Neutrophil (primary cell): ENCODE measurements around the gene SENP8.
"Not testable (repeated sequence)": the region's sequence is repeated elsewhere in the genome, so short reads cannot be mapped to it uniquely, and the experiment has no call there.

Source experiments
- H3K27ac ChIP-seq: fragments of 200-600 bp; sonication (generic); 2 replicates; pipeline ENCODE4 v1.5.1; 2016; ENCODE audit warnings: mild to moderate bottlenecking, moderate library complexity
- H3K27me3 ChIP-seq: fragments of 200-600 bp; sonication (generic); 2 replicates; pipeline ENCODE4 v1.6.0; 2016; ENCODE audit warnings: mild to moderate bottlenecking
- H3K36me3 ChIP-seq: fragments of 200-600 bp; sonication (generic); 2 replicates; pipeline ENCODE4 v1.5.1; 2017
- H3K4me1 ChIP-seq, 2 experiments: fragments of 200-600 bp in 1 of 2; sonication (generic) in 1 of 2; 1 replicate in 1 of 2; 2 replicates in 1 of 2; pipeline versions ENCODE4 v1.5.1 to v1.6.1; 2013 to 2016; ENCODE audit warnings: low read depth in 1 of 2, low read length in 1 of 2, mild to moderate bottlenecking in 1 of 2, moderate library complexity in 1 of 2; ENCODE audit not compliant: control insufficient read depth in 1 of 2, insufficient read depth in 1 of 2
- H3K4me3 ChIP-seq, 2 experiments: fragments of 200-600 bp in 1 of 2; sonication (generic) in 1 of 2; 1 replicate in 1 of 2; 2 replicates in 1 of 2; pipeline ENCODE4 v1.5.1; 2013 to 2016; ENCODE audit warnings: low read depth in 1 of 2, low read length in 1 of 2, mild to moderate bottlenecking in 1 of 2, moderate library complexity in 1 of 2
- H3K9me3 ChIP-seq: fragments of 200-600 bp; sonication (generic); 2 replicates; pipeline ENCODE4 v1.5.1; 2016
- TF ChIP-seq, protein P1 (sequence below): fragments of 200-600 bp; sonication (generic); IDR thresholded peaks from 2 replicates; pipeline ENCODE4 v1.5.1; 2016; ENCODE audit warnings: antibody characterized with exemption

The SENP8 gene

DNA sequence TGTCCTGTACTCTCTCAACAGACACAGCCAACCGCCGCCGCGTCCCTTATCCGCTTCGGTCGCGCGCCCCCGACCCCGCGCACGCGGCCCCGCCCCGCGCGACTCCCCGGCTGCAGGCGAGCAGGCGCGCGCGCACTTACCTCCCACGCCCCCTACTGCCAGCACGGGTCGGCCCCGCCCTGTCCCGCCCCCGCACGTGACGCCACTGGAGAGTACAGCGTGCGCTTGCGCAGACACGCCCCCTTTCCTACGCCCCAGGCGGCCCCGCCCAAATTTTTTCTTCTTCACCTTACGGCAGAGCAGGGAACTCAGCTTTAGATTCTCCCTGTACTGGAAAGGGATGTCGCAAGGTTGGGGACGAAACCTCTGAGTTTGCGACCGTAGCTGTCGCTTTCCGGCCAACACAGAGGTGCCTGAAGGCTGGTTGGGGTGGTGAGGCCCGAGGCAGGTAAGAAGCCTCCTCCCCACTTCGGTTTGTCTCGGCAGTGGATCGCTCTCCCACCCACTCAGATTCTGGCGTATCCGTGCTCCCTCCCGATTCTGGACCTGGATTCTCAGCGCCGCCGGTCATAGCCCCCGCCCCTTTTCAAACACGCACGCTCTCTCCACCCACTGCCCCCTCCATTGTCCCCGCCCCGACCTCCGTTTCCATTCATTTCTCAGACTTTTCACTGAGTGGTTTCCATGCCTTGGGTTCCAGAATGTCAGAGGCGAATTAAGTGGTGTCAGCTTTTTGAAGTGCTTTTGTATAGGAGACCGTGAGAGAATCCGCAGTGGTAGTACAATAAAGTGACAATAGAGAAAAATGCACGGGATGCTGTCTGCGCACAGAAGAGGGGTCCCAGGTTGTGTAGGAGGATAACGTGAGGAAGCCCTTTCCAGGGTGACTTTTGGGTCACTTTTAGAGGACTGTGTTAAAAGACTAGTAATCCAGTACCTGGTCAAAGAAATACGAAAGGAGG, at the start of gene SENP8, which contains the start of gene MYO9A:
Gene SENP8 (plus strand): TSS at position 387 of the 962 bp plus-strand sequence. CDS start 21,221 bp downstream, outside the sequence.
Gene MYO9A (minus strand): TSS at position 134 of the 962 bp plus-strand sequence. CDS start 71,587 bp downstream, outside the sequence.
- TF ChIP-seq, protein P1, sequence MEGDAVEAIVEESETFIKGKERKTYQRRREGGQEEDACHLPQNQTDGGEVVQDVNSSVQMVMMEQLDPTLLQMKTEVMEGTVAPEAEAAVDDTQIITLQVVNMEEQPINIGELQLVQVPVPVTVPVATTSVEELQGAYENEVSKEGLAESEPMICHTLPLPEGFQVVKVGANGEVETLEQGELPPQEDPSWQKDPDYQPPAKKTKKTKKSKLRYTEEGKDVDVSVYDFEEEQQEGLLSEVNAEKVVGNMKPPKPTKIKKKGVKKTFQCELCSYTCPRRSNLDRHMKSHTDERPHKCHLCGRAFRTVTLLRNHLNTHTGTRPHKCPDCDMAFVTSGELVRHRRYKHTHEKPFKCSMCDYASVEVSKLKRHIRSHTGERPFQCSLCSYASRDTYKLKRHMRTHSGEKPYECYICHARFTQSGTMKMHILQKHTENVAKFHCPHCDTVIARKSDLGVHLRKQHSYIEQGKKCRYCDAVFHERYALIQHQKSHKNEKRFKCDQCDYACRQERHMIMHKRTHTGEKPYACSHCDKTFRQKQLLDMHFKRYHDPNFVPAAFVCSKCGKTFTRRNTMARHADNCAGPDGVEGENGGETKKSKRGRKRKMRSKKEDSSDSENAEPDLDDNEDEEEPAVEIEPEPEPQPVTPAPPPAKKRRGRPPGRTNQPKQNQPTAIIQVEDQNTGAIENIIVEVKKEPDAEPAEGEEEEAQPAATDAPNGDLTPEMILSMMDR = peak; percentile 53
- Histone ChIP-seq H3K4me1 (peaks cover 16 to 21% of the 10 kb centered on the region in 2 experiments), H3K27ac (peak within 1 kb of the TSS; percentile 94), H3K4me3 (peak within 1 kb of the TSS; percentile 85 to 92), H3K36me3 (no peaks in the 10 kb centered on the region), H3K9me3 (no peaks in the 10 kb centered on the region), H3K27me3 (peaks cover 13% of the 10 kb centered on the region)

DNA sequence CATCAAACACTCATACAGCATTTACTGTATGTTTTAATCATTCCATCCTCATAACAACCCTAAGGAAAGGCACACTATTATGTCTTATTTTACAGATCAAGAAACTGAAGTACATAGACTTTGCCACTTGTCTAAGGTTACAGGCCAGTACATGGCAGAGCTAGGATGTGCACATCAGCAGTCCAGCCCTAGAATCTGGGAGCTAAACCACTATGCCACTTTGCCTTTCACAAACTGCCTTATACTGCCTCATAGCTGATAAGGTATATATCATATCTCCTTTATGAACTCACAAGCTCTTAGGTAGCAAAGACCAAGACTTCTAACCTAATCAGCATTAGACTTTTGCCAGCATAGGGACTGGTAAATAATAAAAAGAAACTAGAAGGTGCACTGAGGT, 49.3 kb upstream of the SENP8 start:
- Histone ChIP-seq H3K9me3 (no peaks in the 10 kb centered on the region), H3K4me3 (no peak overlapping the region), H3K27me3 (no peaks in the 10 kb centered on the region), H3K4me1 (no peaks in the 10 kb centered on the region), H3K36me3 (no peaks in the 10 kb centered on the region), H3K27ac (no peak overlapping the region)
- TF ChIP-seq, protein P1 = no peak

DNA sequence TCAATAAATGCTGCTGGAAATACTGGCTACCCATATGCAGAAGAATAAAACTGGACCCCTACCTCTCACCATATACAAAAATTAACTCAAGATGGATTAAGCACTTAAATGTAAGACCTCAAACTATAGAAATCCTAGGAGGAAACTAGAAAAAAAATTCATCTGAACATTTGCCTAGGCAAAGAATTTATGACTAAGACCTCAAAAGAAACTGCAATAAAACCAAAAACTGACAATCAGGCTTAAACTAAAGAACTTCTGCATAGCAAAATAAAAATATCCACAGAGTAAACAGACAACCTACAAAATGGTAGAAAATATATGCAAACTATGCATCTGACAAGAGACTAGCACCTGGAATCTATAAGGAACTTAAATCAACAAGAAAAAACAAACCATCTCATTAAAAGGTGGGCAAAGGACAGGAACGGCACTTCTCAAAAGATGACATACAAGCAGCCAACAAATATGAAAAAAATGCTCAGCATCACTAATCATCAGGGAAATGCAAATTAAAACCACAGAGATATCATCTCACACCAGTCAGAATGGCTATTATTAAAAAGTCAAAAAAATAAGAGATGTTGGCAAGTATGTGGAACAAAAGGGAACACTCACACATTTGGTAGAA, 47.3 kb upstream of the SENP8 start:
- Histone ChIP-seq H3K27ac (no peak overlapping the region), H3K4me3 (no peak overlapping the region), H3K27me3 (no peaks in the 10 kb centered on the region), H3K36me3 (no peaks in the 10 kb centered on the region), H3K4me1 (no peaks in the 10 kb centered on the region), H3K9me3 (no peaks in the 10 kb centered on the region)
- TF ChIP-seq, protein P1 = no peak

DNA sequence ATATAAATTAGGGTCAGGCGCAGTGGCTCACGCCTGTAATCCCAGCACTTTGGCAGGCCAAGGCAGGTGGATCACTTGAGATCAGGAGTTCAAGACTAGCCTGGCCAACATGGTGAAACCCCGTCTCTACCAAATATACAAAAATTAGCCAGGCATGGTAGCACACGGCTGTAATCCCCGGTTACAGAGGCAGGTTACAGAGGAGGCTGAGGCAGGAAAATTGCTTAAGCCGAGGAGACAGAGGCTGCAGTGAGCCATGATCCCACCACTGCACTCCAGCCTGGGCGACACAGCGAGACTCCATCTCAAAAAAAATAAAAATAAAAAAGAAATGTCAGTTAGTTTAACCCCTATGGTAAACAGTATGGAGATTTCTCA, 46.8 kb upstream of the SENP8 start:
- not testable (repeated sequence) for H3K27me3 ChIP-seq, H3K4me1 ChIP-seq, H3K9me3 ChIP-seq, H3K4me3 ChIP-seq, H3K27ac ChIP-seq, H3K36me3 ChIP-seq

DNA sequence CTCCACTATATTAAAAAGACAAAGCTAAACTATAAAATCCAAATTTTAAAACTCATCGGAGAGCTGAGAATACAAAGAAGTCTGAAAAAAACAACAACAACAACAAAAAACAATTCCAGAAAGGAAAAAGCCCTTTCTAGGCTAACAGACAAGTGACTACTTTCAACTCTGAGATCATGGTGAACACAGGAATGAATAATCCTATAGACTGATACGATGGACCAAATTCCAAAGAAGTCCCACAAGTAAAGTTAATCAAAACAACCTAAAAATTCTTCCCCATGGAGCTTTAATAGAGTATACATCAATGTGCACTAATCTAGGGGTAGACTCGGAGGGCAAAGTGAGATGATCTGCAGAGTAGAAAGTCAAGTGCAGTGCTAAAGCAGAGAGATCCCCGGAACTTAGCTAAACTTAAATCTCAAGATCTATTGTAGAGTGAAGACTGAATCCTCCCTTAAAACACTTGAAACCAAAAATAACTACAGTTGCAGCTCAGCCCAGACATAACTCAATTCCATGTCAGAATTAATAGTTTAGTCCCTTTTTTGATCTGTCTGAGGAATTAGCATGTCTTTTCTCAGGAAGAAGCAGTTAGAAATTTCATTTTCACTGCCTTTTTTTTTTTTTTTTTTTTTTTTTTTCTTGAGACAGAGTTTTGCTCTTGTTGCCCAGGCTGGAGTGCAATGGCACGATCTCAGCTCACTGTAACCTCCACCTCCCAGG, 43.7 kb upstream of the SENP8 start:
- TF ChIP-seq, protein P1 = no peak
- no peaks in the 10 kb centered on the region for H3K36me3 ChIP-seq
- no peak overlapping the region for H3K4me3 ChIP-seq
- no peak overlapping the region for H3K27ac ChIP-seq
- no peaks in the 10 kb centered on the region for H3K27me3 ChIP-seq
- no peaks in the 10 kb centered on the region for H3K9me3 ChIP-seq
- no peaks in the 10 kb centered on the region for H3K4me1 ChIP-seq
